Mucosa of stomach (tissue), 1 donor: ENCODE measurements around the gene FBXO47.

Experiments used
- H3K27me3 ChIP-seq: one replicate; pipeline ENCODE4 v1.7.0; 2013; ENCODE audit warnings: mild to moderate bottlenecking, low read length; ENCODE audit not compliant: control insufficient read depth, insufficient read depth
- H3K36me3 ChIP-seq: one replicate; pipeline ENCODE4 v1.7.0; 2013; ENCODE audit warnings: low read length; ENCODE audit not compliant: control insufficient read depth, insufficient read depth
- H3K4me1 ChIP-seq: one replicate; pipeline ENCODE4 v1.7.0; 2013; ENCODE audit warnings: mild to moderate bottlenecking, low read length; ENCODE audit not compliant: control insufficient read depth, insufficient read depth
- H3K4me3 ChIP-seq: one replicate; pipeline ENCODE4 v1.7.0; 2013; ENCODE audit warnings: low read length
- H3K9ac ChIP-seq: one replicate; pipeline ENCODE4 v1.7.0; 2013; ENCODE audit warnings: mild to moderate bottlenecking, low read length, moderate library complexity
- H3K9me3 ChIP-seq: one replicate; pipeline ENCODE4 v1.7.0; 2013; ENCODE audit warnings: mild to moderate bottlenecking, low read length, moderate library complexity; ENCODE audit not compliant: control insufficient read depth
- donor health status: Pancreatic carcinoma.

Gene FBXO47

DNA sequence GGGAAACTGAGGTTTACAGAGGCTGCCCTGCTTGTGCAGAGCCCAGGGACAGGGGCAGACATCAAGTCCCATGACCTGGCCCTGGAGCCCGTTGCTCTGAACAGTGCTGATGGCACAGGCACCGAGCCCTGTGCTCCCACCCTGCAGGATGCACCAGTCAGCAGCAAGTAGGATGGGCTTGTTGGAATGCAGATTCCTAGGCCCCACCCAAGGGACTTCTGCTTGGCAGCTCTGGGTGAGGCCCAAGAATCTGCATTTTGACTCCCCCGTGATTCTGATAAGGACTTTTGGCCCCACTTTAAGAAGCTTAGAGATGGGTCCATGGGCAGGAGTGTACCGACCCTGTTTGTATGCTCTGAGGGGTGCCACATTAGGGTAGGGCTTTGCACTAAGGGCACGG lies 74.1 kb downstream of the FBXO47 start:
- peaks cover 53% of the 10 kb centered on the region for H3K4me1 ChIP-seq
- H3K9me3 ChIP-seq = no peaks in the 10 kb centered on the region
- no peak overlapping the region for H3K9ac ChIP-seq
- peaks cover 58% of the 10 kb centered on the region for H3K36me3 ChIP-seq
- no peaks in the 10 kb centered on the region for H3K27me3 ChIP-seq
- no peak overlapping the region for H3K4me3 ChIP-seq

DNA sequence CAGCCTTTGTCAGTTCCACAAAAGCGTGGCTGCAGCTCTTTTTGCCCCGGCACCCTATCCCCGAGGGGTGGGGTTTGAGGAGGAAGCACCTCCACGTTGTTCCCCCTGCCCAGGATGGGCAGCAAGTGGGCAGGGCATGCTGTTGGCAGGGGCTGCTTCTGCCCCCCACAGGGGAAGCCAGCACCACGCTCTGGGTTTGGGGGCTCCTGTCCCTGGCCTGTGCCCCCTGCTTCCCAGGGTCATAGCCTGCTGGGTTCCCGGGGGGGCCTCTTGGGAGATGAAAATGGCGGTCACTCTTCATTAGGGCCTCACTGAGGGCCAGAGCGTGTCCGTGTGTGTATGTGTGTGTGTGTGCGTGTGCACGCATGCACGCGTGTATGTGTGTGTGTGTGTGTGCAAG lies 74.6 kb downstream of the FBXO47 start:
- no peaks in the 10 kb centered on the region for H3K9me3 ChIP-seq
- peaks cover 56% of the 10 kb centered on the region for H3K36me3 ChIP-seq
- no peak overlapping the region for H3K4me3 ChIP-seq
- no peak overlapping the region for H3K9ac ChIP-seq
- peaks cover 53% of the 10 kb centered on the region for H3K4me1 ChIP-seq
- no peaks in the 10 kb centered on the region for H3K27me3 ChIP-seq

DNA sequence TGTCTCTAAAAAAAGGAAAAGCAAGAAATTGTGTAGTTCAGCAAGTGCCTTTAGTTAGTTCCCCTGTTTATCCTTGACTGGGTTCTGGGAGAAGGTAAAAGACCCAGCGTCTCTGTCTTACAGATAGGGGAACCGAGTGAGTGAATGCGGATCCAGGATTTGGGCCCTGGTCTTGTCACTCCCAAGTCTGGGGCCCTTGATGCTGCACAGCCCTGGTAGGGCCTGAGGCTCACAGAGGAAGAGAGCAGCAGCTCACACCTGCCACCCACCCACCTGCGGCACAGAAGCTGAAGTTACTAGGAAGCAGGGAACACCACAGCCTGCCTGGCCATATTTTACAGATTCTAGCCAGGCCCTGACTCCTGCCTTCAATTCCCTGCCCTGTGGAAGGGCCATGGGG lies 75.1 kb downstream of the FBXO47 start:
- Histone ChIP-seq H3K9me3 (no peaks in the 10 kb centered on the region), H3K27me3 (no peaks in the 10 kb centered on the region), H3K9ac (no peak overlapping the region), H3K4me3 (no peak overlapping the region), H3K4me1 (peaks cover 53% of the 10 kb centered on the region), H3K36me3 (peaks cover 56% of the 10 kb centered on the region)

DNA sequence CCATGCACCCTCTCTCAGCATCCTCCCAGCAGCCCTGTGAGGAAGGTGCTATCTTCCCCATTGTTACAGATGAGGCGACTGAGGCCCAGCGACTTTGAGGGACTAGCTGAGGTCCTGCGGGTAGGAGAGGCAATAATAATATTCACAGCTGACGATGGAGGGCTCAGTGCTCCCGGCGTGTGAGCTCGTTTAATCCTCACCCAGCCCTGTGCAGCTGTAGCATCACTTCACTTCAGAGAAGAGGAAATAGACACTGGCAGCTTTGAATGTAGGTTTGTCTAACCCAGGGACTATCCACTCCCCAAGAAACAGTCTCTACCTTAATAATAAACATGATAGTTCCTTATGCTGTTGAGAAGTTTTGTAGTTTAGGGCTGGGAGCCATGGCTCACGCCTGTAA lies 75.8 kb downstream of the FBXO47 start:
- Histone ChIP-seq H3K27me3 (no peaks in the 10 kb centered on the region), H3K4me1 (peaks cover 53% of the 10 kb centered on the region), H3K36me3 (peaks cover 54% of the 10 kb centered on the region), H3K9ac (no peak overlapping the region), H3K4me3 (no peak overlapping the region), H3K9me3 (no peaks in the 10 kb centered on the region)

DNA sequence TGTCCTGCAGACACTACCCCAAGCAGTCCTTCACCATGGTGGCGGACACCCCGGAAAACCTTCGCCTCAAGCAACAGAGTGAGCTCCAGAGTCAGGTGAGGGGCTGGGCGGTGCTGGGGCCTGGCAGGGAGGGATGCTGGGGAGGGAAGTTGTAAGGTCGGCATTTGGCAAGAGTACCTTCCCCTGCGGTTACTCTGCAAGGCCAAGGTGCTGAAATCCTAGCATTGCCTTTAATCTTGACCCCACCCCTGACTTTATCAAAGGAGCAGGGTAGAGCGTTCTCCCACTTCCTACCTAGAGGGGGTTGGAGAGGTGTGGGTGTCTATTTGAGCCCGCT lies 76.8 kb downstream of the FBXO47 start:
- H3K4me3 ChIP-seq = peak overlapping the region; percentile 15
- peak overlapping the region; percentile 6 for H3K9ac ChIP-seq
- no peaks in the 10 kb centered on the region for H3K27me3 ChIP-seq
- H3K9me3 ChIP-seq = no peaks in the 10 kb centered on the region
- H3K4me1 ChIP-seq = peaks cover 53% of the 10 kb centered on the region
- peaks cover 44% of the 10 kb centered on the region for H3K36me3 ChIP-seq

DNA sequence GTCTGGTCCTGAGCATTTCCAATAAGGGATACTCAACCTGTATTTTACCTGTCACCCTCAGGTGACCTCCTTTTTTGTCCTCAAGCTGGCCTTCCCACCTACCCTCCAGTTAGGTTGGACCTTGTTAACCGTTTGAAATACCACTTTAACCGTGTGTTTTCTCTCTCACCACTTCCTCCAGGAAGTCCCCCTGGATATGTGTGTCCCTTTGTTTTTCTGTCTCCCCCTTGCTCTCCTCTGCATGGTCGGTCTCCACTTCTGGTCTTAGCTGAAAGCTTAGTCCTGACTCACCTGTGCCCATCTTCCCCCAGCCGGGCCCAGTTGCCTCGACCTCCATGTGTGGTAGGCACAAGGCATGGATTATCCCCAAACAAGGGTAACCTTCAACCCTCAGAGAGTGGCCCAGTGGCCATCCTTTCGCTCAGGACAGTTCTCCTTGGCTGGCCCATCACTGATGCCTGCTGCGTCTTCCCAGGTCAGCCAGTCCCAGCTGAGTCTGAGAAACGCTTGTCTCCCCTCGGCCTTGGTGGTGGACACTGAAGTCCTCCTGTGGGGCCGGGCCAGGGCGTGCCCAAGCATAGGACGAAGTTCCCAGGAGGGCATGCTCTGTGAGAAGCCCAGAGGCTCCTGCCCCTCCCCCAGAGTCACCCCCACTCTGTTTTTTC lies 77.3 kb downstream of the FBXO47 start:
- Histone ChIP-seq H3K4me3 (peak overlapping the region; percentile 15), H3K4me1 (peaks cover 58% of the 10 kb centered on the region), H3K36me3 (peaks cover 46% of the 10 kb centered on the region), H3K27me3 (no peaks in the 10 kb centered on the region), H3K9ac (peak overlapping the region; percentile 6), H3K9me3 (no peaks in the 10 kb centered on the region)

DNA sequence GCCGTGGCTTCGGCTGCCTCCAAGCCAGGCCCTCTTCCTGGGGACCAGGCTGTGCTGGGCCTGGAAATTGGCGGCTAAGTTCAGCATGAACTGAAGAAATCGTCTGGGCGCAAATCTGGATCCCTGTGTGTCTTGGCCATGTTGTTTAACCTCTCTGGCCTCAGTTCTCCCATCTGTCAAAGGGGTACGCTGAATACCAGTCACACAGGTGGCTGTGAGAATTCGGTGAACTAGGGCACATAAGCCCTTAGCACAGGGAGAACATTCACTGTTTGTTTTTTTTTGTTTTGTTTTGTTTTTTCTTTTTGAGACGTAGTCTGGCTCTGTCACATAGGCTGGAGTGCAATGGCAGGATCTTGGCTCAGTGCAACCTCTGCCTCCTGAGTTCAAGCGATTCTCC lies 78.4 kb downstream of the FBXO47 start:
- Histone ChIP-seq H3K9ac (no peak overlapping the region), H3K9me3 (no peaks in the 10 kb centered on the region), H3K4me1 (peaks cover 65% of the 10 kb centered on the region), H3K36me3 (peaks cover 42% of the 10 kb centered on the region), H3K27me3 (no peaks in the 10 kb centered on the region), H3K4me3 (no peak overlapping the region)

DNA sequence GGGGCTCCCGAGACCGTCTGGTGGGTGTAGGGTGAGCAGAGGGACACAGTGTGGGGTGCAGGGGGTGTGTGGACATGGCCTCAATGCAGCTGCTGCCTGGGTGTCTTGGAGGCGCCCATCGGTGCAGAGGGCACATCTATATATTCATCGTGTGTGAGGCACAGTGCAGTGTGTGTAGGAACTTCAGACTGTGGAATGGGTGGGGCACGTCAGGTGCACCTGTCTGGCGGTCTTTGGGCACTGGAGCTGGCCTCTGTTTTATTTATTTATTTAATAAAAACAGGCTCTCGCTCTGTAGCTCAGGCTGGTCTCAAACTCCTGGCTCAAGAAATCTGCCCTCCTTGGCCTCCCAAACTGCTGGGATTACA lies 80.6 kb downstream of the FBXO47 start:
- Histone ChIP-seq H3K4me1 (peaks cover 75% of the 10 kb centered on the region), H3K9me3 (no peaks in the 10 kb centered on the region), H3K9ac (peak overlapping the region; percentile 20)

More for the DNA sequence above, 80.6 kb downstream of the FBXO47 start:
- Histone ChIP-seq H3K27me3 (no peaks in the 10 kb centered on the region), H3K36me3 (peaks cover 29% of the 10 kb centered on the region), H3K4me3 (no peak overlapping the region)
